Measurements from ENCODE around the gene HEY2.

Gene HEY2

GRCh38 chr6:125722886-125723285 lies 26.5 kb upstream of the HEY2 start:
- no peak for ATAC-seq

GRCh38 chr6:125727216-125727615 lies 22.2 kb upstream of the HEY2 start:
- no peak for ATAC-seq
- TF ChIP-seq ZFP30 (CRISPR knock-in tag; IDR thresholded peaks at IDR 0.05) (no peak), GLIS3 (CRISPR knock-in tag; IDR thresholded peaks at IDR 0.05) (no peak), ZFP3 (CRISPR knock-in tag; IDR thresholded peaks at IDR 0.05) (no peak), PPARA (CRISPR knock-in tag; IDR thresholded peaks at IDR 0.05; ENCODE audit: borderline replicate concordance) (no peak), ESRRG (CRISPR knock-in tag; IDR thresholded peaks at IDR 0.05) (no peak), ZNF8 (CRISPR knock-in tag; IDR thresholded peaks at IDR 0.05) (no peak)

More at GRCh38 chr6:125722886-125723285, 26.5 kb upstream of the HEY2 start:
- no peak for TF ChIP-seq CSDC2 (CRISPR knock-in tag; IDR thresholded peaks at IDR 0.05)
- no peak for TF ChIP-seq GLIS3 (CRISPR knock-in tag; IDR thresholded peaks at IDR 0.05)
- TF ChIP-seq ESRRG (CRISPR knock-in tag; IDR thresholded peaks at IDR 0.05) = no peak
- TF ChIP-seq PPARA (CRISPR knock-in tag; IDR thresholded peaks at IDR 0.05; ENCODE audit: borderline replicate concordance) = no peak
- TF ChIP-seq ZNF8 (CRISPR knock-in tag; IDR thresholded peaks at IDR 0.05) = no peak
- no peak for TF ChIP-seq ZFP30 (CRISPR knock-in tag; IDR thresholded peaks at IDR 0.05)
- no peak for TF ChIP-seq ZNF70 (CRISPR knock-in tag; IDR thresholded peaks at IDR 0.05)
- no peak for TF ChIP-seq ZC3H10 (CRISPR knock-in tag; IDR thresholded peaks at IDR 0.05)

- no peak for ATAC-seq
- TF ChIP-seq BACH2 (CRISPR knock-in tag; IDR thresholded peaks at IDR 0.05; ENCODE audit: borderline replicate concordance) (no peak), SNAI2 (CRISPR knock-in tag; IDR thresholded peaks at IDR 0.05) (no peak), CREB5 (CRISPR knock-in tag; IDR thresholded peaks at IDR 0.05; ENCODE audit: low read depth) (no peak), POU6F1 (CRISPR knock-in tag; IDR thresholded peaks at IDR 0.05; ENCODE audit: borderline replicate concordance, low read depth) (no peak), ZFP30 (CRISPR knock-in tag; IDR thresholded peaks at IDR 0.05) (no peak), ESRRG (CRISPR knock-in tag; IDR thresholded peaks at IDR 0.05) (no peak), CSDC2 (CRISPR knock-in tag; IDR thresholded peaks at IDR 0.05) (no peak), PATZ1 (CRISPR knock-in tag; IDR thresholded peaks at IDR 0.05; ENCODE audit: borderline replicate concordance) (no peak), ISL1 (CRISPR knock-in tag; IDR thresholded peaks at IDR 0.05) (no peak), GLIS3 (CRISPR knock-in tag; IDR thresholded peaks at IDR 0.05) (no peak), ARNTL (CRISPR knock-in tag; IDR thresholded peaks at IDR 0.05; ENCODE audit: borderline replicate concordance, low read depth) (no peak), TOX (CRISPR knock-in tag; IDR thresholded peaks at IDR 0.05; ENCODE audit: borderline replicate concordance) (no peak), ZNF70 (CRISPR knock-in tag; IDR thresholded peaks at IDR 0.05) (no peak), OSR1 (CRISPR knock-in tag; IDR thresholded peaks at IDR 0.05) (no peak)
Measured at GRCh38 chr6:125728739-125729138, 20.7 kb upstream of the HEY2 start.

GRCh38 chr6:125729983-125730382 lies 19.4 kb upstream of the HEY2 start:
- no peak for ATAC-seq
- TF ChIP-seq BACH2 (CRISPR knock-in tag; IDR thresholded peaks at IDR 0.05; ENCODE audit: borderline replicate concordance) (no peak), ESRRG (CRISPR knock-in tag; IDR thresholded peaks at IDR 0.05) (no peak), ZNF565 (CRISPR knock-in tag; conservative IDR thresholded peaks at IDR 0.05; ENCODE audit: low read depth) (no peak), ZC3H10 (CRISPR knock-in tag; IDR thresholded peaks at IDR 0.05) (no peak), OSR1 (CRISPR knock-in tag; IDR thresholded peaks at IDR 0.05) (no peak), CREB5 (CRISPR knock-in tag; IDR thresholded peaks at IDR 0.05; ENCODE audit: low read depth) (no peak), CSDC2 (CRISPR knock-in tag; IDR thresholded peaks at IDR 0.05) (no peak), TOX (CRISPR knock-in tag; IDR thresholded peaks at IDR 0.05; ENCODE audit: borderline replicate concordance) (no peak), PPARA (CRISPR knock-in tag; IDR thresholded peaks at IDR 0.05; ENCODE audit: borderline replicate concordance) (no peak), ISL1 (CRISPR knock-in tag; IDR thresholded peaks at IDR 0.05) (no peak), ZNF8 (CRISPR knock-in tag; IDR thresholded peaks at IDR 0.05) (no peak), TSHZ2 (CRISPR knock-in tag; IDR thresholded peaks at IDR 0.05) (no peak), TCF4 (CRISPR knock-in tag; IDR thresholded peaks at IDR 0.05; ENCODE audit: borderline replicate concordance) (no peak), RARB (CRISPR knock-in tag; IDR thresholded peaks at IDR 0.05) (no peak), CSRNP3 (CRISPR knock-in tag; IDR thresholded peaks at IDR 0.05) (no peak), POU6F1 (CRISPR knock-in tag; IDR thresholded peaks at IDR 0.05; ENCODE audit: borderline replicate concordance, low read depth) (no peak), SNAI2 (CRISPR knock-in tag; IDR thresholded peaks at IDR 0.05) (no peak)
